NT2/D1 (cell line): ENCODE measurements around the gene TTI1.

Experiments used
- YY1 ChIP-seq: IDR thresholded peaks from 2 replicates; pipeline ENCODE4 v1.6.1; 2011; ENCODE audit not compliant: insufficient read length, insufficient read depth
- ZNF274 ChIP-seq: IDR thresholded peaks from 2 replicates; pipeline ENCODE4 v1.6.1; 2011; ENCODE audit warnings: mild to moderate bottlenecking, low read depth, low read length

- TF ChIP-seq ZNF274, result no peak
- no peak for TF ChIP-seq YY1
Measured at GRCh38 chr20:37941332-37941731, 91.9 kb downstream of the TTI1 start.
